HG02763 (cell line): ENCODE results near the gene COTL1.
"Not testable (repeated sequence)": the region's sequence is repeated elsewhere in the genome, so short reads cannot be mapped to it uniquely, and the experiment has no call there.

Experiments used
- ATAC-seq: cut with Tn5 transposase; IDR thresholded peaks from one replicate; pipeline ENCODE4 v1.9.1; 2021; ENCODE audit warnings: mild to moderate bottlenecking, moderate library complexity; ENCODE audit not compliant: unreplicated experiment

Gene COTL1

GRCh38 chr16:84535408-84535807 is 82.5 kb downstream of the COTL1 start:
- no peak for ATAC-seq

- ATAC-seq, result no peak
Measured at GRCh38 chr16:84534815-84535214, 83.1 kb downstream of the COTL1 start.

DNA sequence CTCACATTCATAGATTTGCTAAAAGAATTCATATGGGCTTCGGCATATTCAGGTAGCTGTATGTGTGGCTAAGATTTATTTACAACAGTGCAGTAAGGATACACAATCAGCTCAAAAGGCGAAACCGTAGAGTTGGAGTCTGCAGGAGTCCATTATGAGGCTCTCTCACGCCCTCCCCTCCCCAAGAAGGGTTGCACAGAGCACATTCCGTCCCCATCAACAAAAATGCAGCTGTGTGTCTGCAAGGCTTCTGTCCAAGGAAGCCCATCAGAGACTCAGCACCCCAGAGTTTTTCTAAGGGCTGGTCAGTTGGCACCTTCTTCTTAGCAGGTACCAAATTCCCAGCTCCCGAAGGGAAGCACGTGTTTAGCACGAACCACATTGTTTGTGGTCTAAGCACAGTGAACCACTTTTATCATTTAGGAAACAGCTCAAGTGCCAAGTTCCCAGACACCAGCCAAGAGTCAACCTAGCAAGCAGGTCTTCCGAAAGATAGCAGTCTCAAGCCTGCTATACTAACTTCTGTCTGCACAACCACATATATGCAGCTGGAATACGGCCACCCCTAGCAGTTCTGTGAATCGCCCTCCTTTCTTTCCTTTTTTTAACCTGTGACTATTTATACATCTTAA is 84.9 kb downstream of the COTL1 start:
- no peak for ATAC-seq

DNA sequence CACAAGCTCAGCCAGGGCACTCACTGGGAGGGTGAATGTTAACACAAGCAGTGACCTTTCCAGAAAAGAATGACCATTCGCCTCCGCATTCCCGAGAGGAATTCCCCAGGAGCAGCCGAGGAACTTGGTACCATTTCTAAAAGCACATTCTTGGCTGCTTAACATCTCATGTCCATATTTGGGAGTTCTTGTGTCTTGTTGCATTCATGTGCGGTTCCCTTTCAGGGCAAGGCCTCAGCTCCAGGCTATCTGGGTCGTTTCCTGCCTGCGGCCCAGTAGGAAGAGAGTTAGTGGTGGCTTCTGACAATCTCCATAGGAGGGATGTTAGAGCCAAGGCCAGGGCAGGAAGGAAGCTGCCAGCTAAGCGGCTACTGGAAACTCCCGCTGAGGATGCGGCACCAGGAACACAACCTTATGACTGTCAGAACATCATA is 85.6 kb downstream of the COTL1 start:
- no peak for ATAC-seq

DNA sequence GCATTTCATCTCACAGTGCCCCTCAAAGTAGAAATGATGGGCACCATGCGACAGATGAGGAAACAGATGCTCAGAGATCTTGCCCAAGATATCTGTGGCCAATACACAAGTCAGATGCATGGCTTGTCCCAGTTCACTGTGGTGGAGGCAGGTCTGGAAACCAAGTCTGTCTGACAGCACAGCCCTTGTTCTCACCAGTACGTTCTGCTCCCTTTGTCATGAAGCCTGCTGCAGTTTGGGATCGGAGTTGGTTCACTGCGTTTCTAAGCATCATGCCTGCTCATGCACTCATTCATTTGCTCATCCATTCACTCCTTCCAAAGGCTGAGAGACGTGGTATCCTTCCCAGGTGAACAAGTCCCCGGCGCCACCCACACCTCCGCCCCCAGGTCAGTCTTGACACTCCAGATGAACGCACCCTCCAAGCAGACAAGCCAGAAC is 86.2 kb downstream of the COTL1 start:
- no peak for ATAC-seq

- no peak for ATAC-seq
Measured at GRCh38 chr16:84530590-84530989, 87.3 kb downstream of the COTL1 start.

- no peak for ATAC-seq
Measured at GRCh38 chr16:84529607-84530006, 88.3 kb downstream of the COTL1 start.

GRCh38 chr16:84528322-84528721 is 89.6 kb downstream of the COTL1 start:
- ATAC-seq, result no peak

- no peak for ATAC-seq
Measured at GRCh38 chr16:84527532-84528269, 90.2 kb downstream of the COTL1 start.

DNA sequence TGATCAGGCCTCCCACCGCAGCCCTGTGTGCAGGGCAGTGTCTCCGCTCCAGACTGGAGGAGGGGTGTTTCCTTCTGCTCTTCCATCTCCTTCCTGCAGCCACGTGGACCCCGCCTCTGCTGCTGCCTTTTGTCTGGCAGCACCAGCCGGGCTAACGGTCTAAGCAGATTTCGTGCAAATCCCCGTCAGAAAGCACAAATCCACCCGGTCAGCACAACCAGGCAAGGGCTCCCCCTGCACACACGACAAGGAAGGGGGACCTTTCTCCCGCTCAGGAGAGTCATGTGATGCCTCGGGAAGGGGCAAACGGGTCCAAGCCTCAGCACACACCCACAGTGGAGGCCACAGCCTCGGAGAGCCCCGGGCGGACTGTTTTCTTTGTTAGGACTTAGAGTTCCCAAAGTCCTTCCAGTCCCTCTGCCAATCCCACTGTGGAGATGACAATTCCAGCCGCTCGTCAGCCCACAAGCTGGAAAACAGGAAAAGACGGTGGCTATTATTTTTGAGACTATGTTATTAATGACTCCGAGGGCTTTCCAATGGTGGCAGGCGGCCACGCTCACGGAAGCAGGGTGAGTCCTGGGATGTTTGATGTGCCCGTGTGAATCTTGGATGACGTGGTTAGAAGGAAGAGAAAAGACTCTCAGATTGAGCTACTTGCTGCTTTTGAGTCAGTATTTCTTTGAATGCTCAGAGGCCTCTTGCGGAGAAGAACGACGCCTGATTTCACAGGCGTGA is 90.9 kb downstream of the COTL1 start:
- ATAC-seq, result no peak

- not testable (repeated sequence) for ATAC-seq
Measured at GRCh38 chr16:84524941-84525581, 92.8 kb downstream of the COTL1 start.

DNA sequence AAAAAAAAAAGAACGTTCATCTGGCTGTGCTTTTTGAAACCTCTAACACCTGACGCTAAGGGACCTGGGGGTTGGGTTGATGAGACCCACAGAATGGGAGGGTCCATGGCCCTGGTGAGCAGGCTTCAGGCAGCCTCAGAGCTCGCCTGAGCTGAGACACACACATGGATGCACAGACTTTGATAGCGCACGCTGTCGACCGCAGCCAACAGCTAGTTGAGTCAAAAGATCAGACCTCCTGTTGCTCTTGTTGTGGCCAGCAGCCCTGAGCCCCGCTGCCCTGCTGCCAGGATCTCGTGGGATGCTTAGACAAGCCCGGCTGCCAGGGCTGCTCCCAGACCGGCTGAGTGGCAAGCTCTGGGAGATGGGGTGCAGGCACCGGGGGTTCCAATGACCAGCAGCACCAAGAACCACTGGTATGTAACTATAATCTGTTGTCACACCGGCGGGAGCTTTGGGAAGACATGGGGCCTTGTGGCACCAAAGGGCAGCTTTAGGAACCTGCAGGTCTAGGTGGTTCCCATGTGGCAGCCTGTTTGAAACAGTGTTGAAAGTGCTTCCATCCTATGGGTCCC is 93.4 kb downstream of the COTL1 start:
- ATAC-seq, result no peak

GRCh38 chr16:84521497-84521770 is 96.4 kb downstream of the COTL1 start:
- ATAC-seq, result no peak

- ATAC-seq, result no peak
Measured at GRCh38 chr16:84520725-84521496, 97.0 kb downstream of the COTL1 start.

DNA sequence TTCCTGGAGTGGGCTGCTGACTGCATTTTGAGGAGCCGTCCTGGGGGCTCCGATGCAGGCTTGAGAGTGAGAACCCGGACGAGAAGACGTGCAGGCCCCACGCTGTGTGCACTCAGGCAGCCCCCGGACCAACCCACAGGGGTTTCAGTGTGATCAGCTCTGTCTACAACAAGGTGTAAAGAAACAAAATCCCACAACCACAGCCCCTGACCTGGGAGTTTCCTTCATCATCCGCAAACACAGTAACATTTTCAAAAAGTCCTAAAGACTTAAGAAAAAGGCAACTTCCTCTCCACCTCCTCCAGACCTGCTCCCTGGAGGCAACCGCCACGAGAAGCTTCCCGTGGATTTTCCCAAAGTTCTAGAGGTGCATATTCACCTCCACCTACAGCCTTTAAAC is 98.0 kb downstream of the COTL1 start:
- no peak for ATAC-seq

DNA sequence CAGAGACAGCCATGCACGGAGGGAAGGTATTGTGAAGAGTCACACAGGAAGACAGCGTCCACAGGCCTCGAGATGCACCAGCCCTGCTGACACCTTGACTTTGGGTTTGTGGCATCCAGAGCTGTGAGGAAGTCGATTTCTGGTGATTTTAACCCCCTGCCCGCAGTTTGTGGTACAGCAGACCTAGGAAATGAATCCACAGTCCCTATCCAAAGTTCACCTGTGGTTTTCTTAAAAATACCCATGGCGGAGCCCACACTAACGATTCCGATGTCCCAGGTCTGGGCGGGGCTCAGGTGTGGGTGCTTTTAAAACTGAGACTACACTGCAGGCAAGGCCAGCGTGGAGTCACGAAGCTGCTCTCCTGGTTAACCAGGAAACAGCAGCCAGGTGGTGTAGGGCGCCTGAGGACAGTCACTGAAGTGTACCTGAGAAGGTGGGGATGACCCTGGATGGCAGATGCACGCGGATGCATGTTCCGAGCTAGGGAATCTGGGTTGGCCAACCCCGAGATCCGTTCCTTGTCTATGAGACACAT is 99.0 kb downstream of the COTL1 start:
- ATAC-seq, result no peak

- not testable (repeated sequence) for ATAC-seq
Measured at GRCh38 chr16:84518220-84518619, 99.7 kb downstream of the COTL1 start.

DNA sequence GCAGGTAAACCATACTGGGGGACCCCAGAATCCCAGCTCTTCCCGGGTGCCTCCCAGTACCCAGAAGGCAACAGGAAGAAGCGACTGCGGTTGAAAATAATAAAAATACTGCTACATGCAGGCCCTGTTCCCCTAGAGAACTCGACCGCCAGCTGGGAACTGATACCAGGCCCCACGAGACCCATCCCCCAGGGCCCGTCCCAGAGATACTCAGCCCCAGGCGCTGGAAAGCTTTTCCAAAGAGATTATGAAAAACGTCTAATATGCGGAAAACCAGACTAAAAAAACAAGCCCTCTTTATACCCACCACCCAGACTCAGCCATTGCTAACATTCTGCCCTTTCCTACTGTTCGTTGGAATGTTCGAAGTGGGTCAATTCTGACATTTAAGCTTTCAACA is 100.5 kb downstream of the COTL1 start:
- no peak for ATAC-seq
